D721Med (cell line): ENCODE measurements around the gene ARRB1.

Source experiments
- DNase-seq: peaks from one replicate; pipeline ENCODE4 v3.0.0; 2011; ENCODE audit warnings: low spot score; ENCODE audit not compliant: insufficient read length
- FAIRE-seq: peaks from 2 replicates; lab custom pipeline; 2011; peaks lifted over from hg19 to GRCh38; lab: Jason Lieb, UNC
- CTCF ChIP-seq: IDR thresholded peaks from 2 replicates; pipeline ENCODE4 v1.5.1; 2012; ENCODE audit warnings: mild to moderate bottlenecking, control low read depth; ENCODE audit not compliant: insufficient read depth; ENCODE audit errors: missing control alignments

Gene ARRB1

GRCh38 chr11:75267171-75267970 is 84.1 kb downstream of the ARRB1 start:
- DNase-seq (no peak), FAIRE-seq (no peak)
- no peak for TF ChIP-seq CTCF

DNA sequence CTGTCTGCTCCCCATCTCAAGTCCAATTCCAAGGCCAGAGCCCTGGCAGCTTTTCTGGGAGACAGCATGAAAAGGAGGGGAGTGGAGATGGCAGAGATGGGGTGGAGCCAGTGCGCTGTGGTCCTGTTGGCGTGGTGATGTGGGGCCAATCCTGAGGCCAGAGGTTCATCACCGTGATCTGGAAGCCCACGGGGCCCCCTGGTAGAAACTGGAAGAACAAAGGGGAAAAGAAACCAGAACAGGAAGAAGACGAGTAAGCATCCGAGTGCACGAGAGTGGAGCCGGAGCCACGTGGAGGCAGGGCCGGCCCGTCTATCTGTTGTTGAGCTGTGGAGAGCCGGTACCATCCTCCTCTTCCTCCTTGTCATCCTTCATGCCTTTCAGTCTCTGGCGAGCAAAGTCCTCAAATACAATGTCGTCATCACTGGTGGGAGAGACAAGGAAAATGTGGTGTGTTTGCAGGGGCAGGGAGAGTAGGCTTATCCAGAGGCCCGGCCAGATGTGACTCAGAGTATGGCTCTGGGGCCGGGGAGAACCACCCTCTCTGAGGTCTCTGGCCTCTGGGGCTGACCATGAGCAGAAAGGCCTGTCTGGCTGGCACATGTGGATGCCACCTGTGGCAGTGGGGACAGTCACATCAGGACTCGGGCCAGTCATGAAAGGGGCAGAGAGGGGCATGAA is 85.5 kb downstream of the ARRB1 start:
- no peak for TF ChIP-seq CTCF
- FAIRE-seq (no peak), DNase-seq (no peak)

DNA sequence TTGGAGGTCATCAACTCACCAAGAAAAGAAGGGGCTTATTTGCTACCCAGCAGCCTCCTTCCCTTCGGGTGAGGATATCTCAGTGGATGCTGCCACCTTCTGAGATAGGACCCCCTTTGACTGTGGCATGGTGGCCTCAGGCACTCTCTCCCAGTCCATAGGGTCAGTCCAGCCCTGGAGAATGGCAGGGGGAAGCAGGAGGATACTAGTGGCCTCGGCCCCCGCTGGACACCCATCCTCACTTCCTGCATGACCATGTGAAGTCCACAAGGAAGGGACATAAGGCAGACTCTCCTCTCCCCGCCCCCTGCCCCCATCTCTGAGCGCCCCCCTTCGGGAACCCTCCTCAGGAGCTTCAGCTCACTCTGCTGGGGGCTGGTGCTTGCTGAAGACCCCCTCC is 86.5 kb downstream of the ARRB1 start:
- no peak for FAIRE-seq
- TF ChIP-seq CTCF = no peak
- DNase-seq = no peak

- DNase-seq = no peak
- no peak for TF ChIP-seq CTCF
- no peak for FAIRE-seq
Measured at GRCh38 chr11:75264356-75264755, 87.1 kb downstream of the ARRB1 start.

- no peak for TF ChIP-seq CTCF
- FAIRE-seq (no peak), DNase-seq (no peak)
Measured at GRCh38 chr11:75263944-75264349, 87.5 kb downstream of the ARRB1 start.

GRCh38 chr11:75262961-75263852 is 88.3 kb downstream of the ARRB1 start:
- FAIRE-seq = no peak
- DNase-seq = no peak
- no peak for TF ChIP-seq CTCF
